ENCODE measurements around the gene GOLGA8Q. TPM values are rescaled to one million over a fixed set of nuclear protein-coding genes. Genes with fewer than 3 reads are reported as not detected.

Gene GOLGA8Q
- total RNA-seq, 1 experiment from 2014 or later = not detected

Other genes with a start within 250 kb of the GOLGA8Q start
- 2.1 and 2.2 TPM in 2 replicates for gene CHRFAM7A, start 158.5 kb upstream of the GOLGA8Q start, total RNA-seq (2014; rRNA removed; shearing (Covaris generic))
- 0.15 TPM in 1 of 2 replicates, not detected in the other for gene GOLGA8R, start 137.8 kb upstream of the GOLGA8Q start, total RNA-seq (2014; rRNA removed; shearing (Covaris generic))
- 0.44 and 0.45 TPM in 2 replicates for gene GOLGA8H, start 52.0 kb downstream of the GOLGA8Q start, total RNA-seq (2014; rRNA removed; shearing (Covaris generic))